Measurements from ENCODE around the gene KCNK15.

GRCh38 chr20:44765701-44766347 is 20.2 kb downstream of the KCNK15 start:
- TF ChIP-seq, protein P1, sequence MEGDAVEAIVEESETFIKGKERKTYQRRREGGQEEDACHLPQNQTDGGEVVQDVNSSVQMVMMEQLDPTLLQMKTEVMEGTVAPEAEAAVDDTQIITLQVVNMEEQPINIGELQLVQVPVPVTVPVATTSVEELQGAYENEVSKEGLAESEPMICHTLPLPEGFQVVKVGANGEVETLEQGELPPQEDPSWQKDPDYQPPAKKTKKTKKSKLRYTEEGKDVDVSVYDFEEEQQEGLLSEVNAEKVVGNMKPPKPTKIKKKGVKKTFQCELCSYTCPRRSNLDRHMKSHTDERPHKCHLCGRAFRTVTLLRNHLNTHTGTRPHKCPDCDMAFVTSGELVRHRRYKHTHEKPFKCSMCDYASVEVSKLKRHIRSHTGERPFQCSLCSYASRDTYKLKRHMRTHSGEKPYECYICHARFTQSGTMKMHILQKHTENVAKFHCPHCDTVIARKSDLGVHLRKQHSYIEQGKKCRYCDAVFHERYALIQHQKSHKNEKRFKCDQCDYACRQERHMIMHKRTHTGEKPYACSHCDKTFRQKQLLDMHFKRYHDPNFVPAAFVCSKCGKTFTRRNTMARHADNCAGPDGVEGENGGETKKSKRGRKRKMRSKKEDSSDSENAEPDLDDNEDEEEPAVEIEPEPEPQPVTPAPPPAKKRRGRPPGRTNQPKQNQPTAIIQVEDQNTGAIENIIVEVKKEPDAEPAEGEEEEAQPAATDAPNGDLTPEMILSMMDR (IDR thresholded peaks at IDR 0.05) = no peak
- no peak for TF ChIP-seq POLR2A (IDR thresholded peaks at IDR 0.05)
